PC-9 (cell line): ENCODE data around the gene BAD. TPM values are rescaled to one million over a fixed set of nuclear protein-coding genes. Genes with fewer than 3 reads are reported as not detected.

Experiments
- BruUV-seq: library from RNA; stranded (reverse); fragments of 400-500 nt; replicated peaks from 2 replicates; lab custom pipeline; 2021; lab: Mats Ljungman, UMichigan
- CTCF ChIA-PET: fragments of 300-600 bp; sonication (Branson Sonifier 250); formaldehyde crosslinking; loops from one replicate; lab custom pipeline; 2022; ENCODE audit warnings: antibody characterized with exemption; lab: Charles Lee
- POLR2A ChIA-PET: fragments of 300-600 bp; sonication (Branson Sonifier 250); formaldehyde crosslinking; loops from one replicate; lab custom pipeline; 2022; ENCODE audit warnings: antibody characterized with exemption; ENCODE audit not compliant: unreplicated experiment; lab: Charles Lee
- DNase-seq, 2 experiments: peaks; one replicate each; pipeline versions ENCODE4 v3.0.0 to v3.0.0-alpha.2; 2015 to 2022; ENCODE audit warnings: mixed read lengths in 1 of 2
- H2AFZ ChIP-seq: fragments of 200-600 bp; sonication (generic); 2 replicates; pipeline ENCODE4 v1.8.1; 2017; ENCODE audit warnings: antibody characterized with exemption
- H3F3A ChIP-seq: fragments of 200-600 bp; sonication (generic); 2 replicates; pipeline ENCODE4 v1.8.1; 2017; ENCODE audit warnings: antibody characterized with exemption, mild to moderate bottlenecking, low read depth; ENCODE audit not compliant: insufficient read depth
- H3K27ac ChIP-seq: fragments of 200-600 bp; sonication (generic); 2 replicates; pipeline ENCODE4 v1.6.1; 2016; ENCODE audit warnings: mixed run types
- H3K27me3 ChIP-seq: fragments of 200-600 bp; sonication (generic); 2 replicates; pipeline ENCODE4 v1.6.1; 2016; ENCODE audit warnings: low read depth, mixed run types; ENCODE audit not compliant: insufficient read depth
- H3K36me3 ChIP-seq: fragments of 200-600 bp; sonication (generic); 2 replicates; pipeline ENCODE4 v1.6.1; 2016; ENCODE audit warnings: low read depth, mixed run types
- H3K4me1 ChIP-seq: fragments of 200-600 bp; sonication (generic); replicated peaks from 2 replicates; pipeline ENCODE4 v1.6.1; 2016; ENCODE audit warnings: mixed run types; ENCODE audit not compliant: insufficient read depth
- H3K4me2 ChIP-seq: fragments of 200-600 bp; sonication (generic); 2 replicates; pipeline ENCODE4 v1.6.1; 2017; ENCODE audit warnings: mixed run types
- H3K4me3 ChIP-seq: fragments of 200-600 bp; sonication (generic); 2 replicates; pipeline ENCODE4 v1.6.1; 2016; ENCODE audit warnings: mixed run types
- H3K79me2 ChIP-seq: fragments of 200-600 bp; sonication (generic); 2 replicates; pipeline ENCODE4 v1.6.1; 2017; ENCODE audit warnings: low read depth, mixed run types
- H3K9me2 ChIP-seq: fragments of 200-600 bp; sonication (generic); 2 replicates; pipeline ENCODE4 v1.8.1; 2017; ENCODE audit warnings: mild to moderate bottlenecking; ENCODE audit not compliant: insufficient read depth
- H3K9me3 ChIP-seq: fragments of 200-600 bp; sonication (generic); 2 replicates; pipeline ENCODE4 v1.8.1; 2016; ENCODE audit warnings: low read depth; ENCODE audit not compliant: insufficient read depth
- H4K20me1 ChIP-seq: fragments of 200-600 bp; sonication (generic); 2 replicates; pipeline ENCODE4 v1.8.1; 2017; ENCODE audit not compliant: insufficient read depth
- CTCF ChIP-seq: fragments of 200-600 bp; sonication (generic); conservative IDR thresholded peaks from 2 replicates; pipeline ENCODE4 v1.6.1; 2017; ENCODE audit warnings: mixed run types, antibody characterized with exemption, mild to moderate bottlenecking, moderate library complexity
- EZH2 ChIP-seq: fragments of 200-600 bp; sonication (generic); IDR thresholded peaks from 2 replicates; pipeline ENCODE4 v1.8.0; 2017; ENCODE audit warnings: antibody characterized with exemption, low read depth
- intact Hi-C: fragments of 100-400 bp; cut with micrococcal nuclease; formaldehyde crosslinking; loops from one replicate; pipeline ENCODE4 v1.10.0; 2022; ENCODE audit not compliant: unreplicated experiment
- total RNA-seq: library from RNA; stranded (reverse); gene quantifications from 2 replicates; pipeline ENCODE4 v1.2.3, GENCODE V29; 2021

BAD gene
- total RNA-seq, 1 experiment from 2014 or later: 94.3 TPM

- CTCF ChIA-PET: no interaction called here
These were observed 55.2 kb downstream of the BAD start for GRCh38 chr11:64229090-64229743.

GRCh38 chr11:64227405-64227956 is 57.0 kb downstream of the BAD start:
- Histone ChIP-seq H3K4me1 (peaks cover 27% of the 10 kb centered on the region), H2AFZ (no peak overlapping the region)

More at GRCh38 chr11:64229090-64229743, 55.2 kb downstream of the BAD start:
- H3K9me2 ChIP-seq: no peaks in the 10 kb centered on the region
- H3K36me3 ChIP-seq: no peaks in the 10 kb centered on the region
- H2AFZ ChIP-seq: no peak overlapping the region
- H3K79me2 ChIP-seq: peaks cover 34% of the 10 kb centered on the region
- no peak for TF ChIP-seq CTCF
- H4K20me1 ChIP-seq: peaks cover 3% of the 10 kb centered on the region
- H3K9me3 ChIP-seq: no peaks in the 10 kb centered on the region
- no TSS peak for BruUV-seq
- no peak for DNase-seq
- intact Hi-C loops: no loop called here
- H3K4me3 ChIP-seq: no peak overlapping the region
- H3K4me1 ChIP-seq: peaks cover 34% of the 10 kb centered on the region
- H3F3A ChIP-seq: peaks cover 30% of the 10 kb centered on the region
- H3K4me2 ChIP-seq: peak overlapping the region; percentile 76; the same call in 1 of the 2 replicates
- H3K27ac ChIP-seq: no peak overlapping the region
- POLR2A ChIA-PET: interaction anchor here (0.6 kb wide), 1 partner anchor 222 kb away, joined by 5 read pairs; no protein-coding TSS in a partner anchor
- no peaks in the 10 kb centered on the region for H3K27me3 ChIP-seq

GRCh38 chr11:64226507-64227051 is 57.9 kb downstream of the BAD start:
- ChIA-PET CTCF (interaction anchor here (0.9 to 1.5 kb wide), 2 partner anchors 21 to 22 kb away, joined by 3 to 7 read pairs; no protein-coding TSS in a partner anchor), POLR2A (interaction anchor here (0.6 to 0.9 kb wide), 4 partner anchors 40 to 292 kb away, joined by 3 to 9 read pairs (median 6); no protein-coding TSS in a partner anchor)
- H3K4me3 ChIP-seq: peak overlapping the region; percentile 98
- peaks cover 3% of the 10 kb centered on the region for H4K20me1 ChIP-seq
- H3K4me2 ChIP-seq: peak overlapping the region; percentile 99
- H3K4me1 ChIP-seq: peaks cover 27% of the 10 kb centered on the region
- H3K27me3 ChIP-seq: no peaks in the 10 kb centered on the region
- peak overlapping the region; percentile 96 for H2AFZ ChIP-seq
- BruUV-seq: TSS peak; percentile 45
- H3K9me2 ChIP-seq: no peaks in the 10 kb centered on the region
- TF ChIP-seq CTCF (no peak), EZH2 (no peak)
- H3K9me3 ChIP-seq: no peaks in the 10 kb centered on the region
- H3F3A ChIP-seq: peaks cover 26% of the 10 kb centered on the region
- H3K36me3 ChIP-seq: no peaks in the 10 kb centered on the region
- DNase-seq: peak; percentile 63 to 66
- peaks cover 34% of the 10 kb centered on the region for H3K79me2 ChIP-seq
- intact Hi-C loops: no loop called here
- H3K27ac ChIP-seq: no peak overlapping the region

More at GRCh38 chr11:64227405-64227956, 57.0 kb downstream of the BAD start:
- Histone ChIP-seq H3K79me2 (peaks cover 34% of the 10 kb centered on the region), H3K27me3 (no peaks in the 10 kb centered on the region), H3K9me2 (no peaks in the 10 kb centered on the region), H3K9me3 (no peaks in the 10 kb centered on the region), H4K20me1 (peaks cover 3% of the 10 kb centered on the region), H3K4me3 (peak overlapping the region; percentile 98), H3K36me3 (no peaks in the 10 kb centered on the region), H3K27ac (no peak overlapping the region), H3F3A (peaks cover 23% of the 10 kb centered on the region), H3K4me2 (peak overlapping the region; percentile 99)
- CTCF ChIA-PET: no interaction called here
- POLR2A ChIA-PET: interaction anchor here (0.5 to 0.6 kb wide), 2 partner anchors 19 to 40 kb away, joined by 4 read pairs; no protein-coding TSS in a partner anchor
- TF ChIP-seq EZH2: no peak
- intact Hi-C loops: no loop called here
- DNase-seq: no peak
- BruUV-seq: no TSS peak
